Liver (tissue), 9 donors: Measurements from ENCODE around the gene WHAMM. TPM values are rescaled to one million over a fixed set of nuclear protein-coding genes. Genes with fewer than 3 reads are reported as not detected.

Experiments used
- DNase-seq: peaks from one replicate; pipeline ENCODE4 v3.0.0-alpha.2; 2017; ENCODE audit warnings: low spot score
- H3K27ac ChIP-seq, 2 donors: one replicate each; pipeline ENCODE4 v1.7.0; 2013; ENCODE audit warnings: inconsistent platforms in 2 of 2, low read length in 2 of 2, control low read depth in 1 of 2, low read depth in 1 of 2, mild to moderate bottlenecking in 1 of 2
- H3K27me3 ChIP-seq, 4 donors: one replicate each; pipeline versions ENCODE4 v1.6.1 to v1.7.0; 2013; ENCODE audit warnings: low read length in 3 of 4, inconsistent platforms in 1 of 4, mild to moderate bottlenecking in 1 of 4, moderate library complexity in 1 of 4; ENCODE audit not compliant: control insufficient read depth in 4 of 4, insufficient read depth in 4 of 4
- H3K36me3 ChIP-seq, 4 donors: one replicate each; pipeline versions ENCODE4 v1.6.1 to v1.7.0; 2013; ENCODE audit warnings: low read length in 3 of 4, mild to moderate bottlenecking in 3 of 4, low read depth in 1 of 4, moderate library complexity in 1 of 4; ENCODE audit not compliant: control insufficient read depth in 4 of 4, insufficient read depth in 3 of 4
- H3K4me1 ChIP-seq, 4 donors: one replicate each; pipeline versions ENCODE4 v1.6.1 to v1.7.0; 2013; ENCODE audit warnings: low read length in 3 of 4, mild to moderate bottlenecking in 3 of 4, moderate library complexity in 1 of 4; ENCODE audit not compliant: control insufficient read depth in 4 of 4, insufficient read depth in 4 of 4
- H3K4me3 ChIP-seq, 3 donors: one replicate each; pipeline versions ENCODE4 v1.6.1 to v1.7.0; 2013; ENCODE audit warnings: low read length in 3 of 3, control low read depth in 1 of 3, low read depth in 1 of 3, mild to moderate bottlenecking in 1 of 3
- H3K9ac ChIP-seq, 2 donors: one replicate each; pipeline ENCODE4 v1.7.0; 2013; ENCODE audit warnings: low read length in 2 of 2, mild to moderate bottlenecking in 2 of 2, moderate library complexity in 2 of 2, control low read depth in 1 of 2, low read depth in 1 of 2
- H3K9me3 ChIP-seq, 4 donors: one replicate each; pipeline versions ENCODE4 v1.6.1 to v1.7.0; 2013; ENCODE audit warnings: low read length in 3 of 4; ENCODE audit not compliant: control insufficient read depth in 4 of 4
- EGR1 ChIP-seq, 2 donors: IDR thresholded peaks; 2 replicates each; pipeline ENCODE4 v1.6.1; 2016 to 2018; ENCODE audit warnings: antibody characterized with exemption in 2 of 2, low read depth in 2 of 2
- FOXA1 ChIP-seq: IDR thresholded peaks from 2 replicates; pipeline ENCODE4 v1.6.1; 2016; ENCODE audit warnings: antibody characterized with exemption
- FOXA2 ChIP-seq: IDR thresholded peaks from 2 replicates; pipeline ENCODE4 v1.6.1; 2016; ENCODE audit warnings: antibody characterized with exemption
- GABPA ChIP-seq, 2 donors: IDR thresholded peaks in 1 of 2; conservative IDR thresholded peaks in 1 of 2; 2 replicates each; pipeline ENCODE4 v1.6.1; 2016; ENCODE audit warnings: antibody characterized with exemption in 2 of 2, mild to moderate bottlenecking in 1 of 2, moderate library complexity in 1 of 2
- HNF4A ChIP-seq, 2 donors: conservative IDR thresholded peaks; 2 replicates each; pipeline ENCODE4 v1.6.1; 2016; ENCODE audit warnings: antibody characterized with exemption in 2 of 2, mild to moderate bottlenecking in 2 of 2
- HNF4G ChIP-seq: IDR thresholded peaks from 2 replicates; pipeline ENCODE4 v1.6.1; 2016; ENCODE audit warnings: antibody characterized with exemption
- JUND ChIP-seq, 2 donors: IDR thresholded peaks; 2 replicates each; pipeline ENCODE4 v1.6.1; 2016; ENCODE audit warnings: antibody characterized with exemption in 2 of 2
- NR2F2 ChIP-seq: IDR thresholded peaks from 2 replicates; pipeline ENCODE4 v1.6.1; 2016; ENCODE audit warnings: antibody characterized with exemption
- RAD21 ChIP-seq, 2 donors: IDR thresholded peaks; 2 replicates each; pipeline ENCODE4 v1.6.1; 2016; ENCODE audit warnings: antibody characterized with exemption in 2 of 2, mild to moderate bottlenecking in 2 of 2
- RXRA ChIP-seq, 2 donors: IDR thresholded peaks; 2 replicates each; pipeline ENCODE4 v1.6.1; 2017 to 2018; ENCODE audit warnings: antibody characterized with exemption in 2 of 2, mild to moderate bottlenecking in 1 of 2
- SP1 ChIP-seq: IDR thresholded peaks from 2 replicates; pipeline ENCODE4 v1.6.1; 2018; ENCODE audit warnings: antibody characterized with exemption, mild to moderate bottlenecking
- TAF1 ChIP-seq: conservative IDR thresholded peaks from 2 replicates; pipeline ENCODE4 v1.6.1; 2016; ENCODE audit warnings: antibody characterized with exemption, mild to moderate bottlenecking
- YY1 ChIP-seq: IDR thresholded peaks from 2 replicates; pipeline ENCODE4 v1.6.1; 2016; ENCODE audit warnings: antibody characterized with exemption, mild to moderate bottlenecking
- WGBS: extraction: QIAGEN DNeasy Blood & Tissue Kit; methylation state at CpG from one replicate; pipeline ENCODE4 v1.1.7; 2013; 5-methylcytosine and 5-hydroxymethylcytosine counted together
- polyA plus RNA-seq, 2 donors: library from polyadenylated mRNA; stranded (reverse) in 1 of 2; unstranded in 1 of 2; fragments of 200-250 nt in 1 of 2; fragments of >200 nt in 1 of 2; fragmentation: Nextera tagmentation in 1 of 2; extraction: Ambion mirVana in 1 of 2; gene quantifications; one replicate each; pipeline versions ENCODE4 v1.2.1 to v1.2.3, GENCODE V29; 2013 to 2015
- total RNA-seq, 2 donors: library from RNA; depleted of rRNA; stranded (reverse); fragments of >200 nt; gene quantifications; one replicate each; pipeline ENCODE4 v1.2.3, GENCODE V29; 2014
- TF ChIP-seq, protein P1 (sequence below): IDR thresholded peaks from 2 replicates; pipeline ENCODE4 v1.6.1; 2016; ENCODE audit warnings: antibody characterized with exemption
- TF ChIP-seq, protein P2 (sequence below): IDR thresholded peaks from 2 replicates; pipeline ENCODE4 v1.6.1; 2016; ENCODE audit warnings: antibody characterized with exemption, mild to moderate bottlenecking
- TF ChIP-seq, protein P3 (sequence below): IDR thresholded peaks from 2 replicates; pipeline ENCODE4 v1.6.1; 2016; ENCODE audit warnings: antibody characterized with exemption
- TF ChIP-seq, protein P4 (sequence below): fragments of 150-350 bp; IDR thresholded peaks from 2 replicates; pipeline ENCODE4 v1.5.1; 2017; ENCODE audit warnings: improper control_type of control experiment, low read depth, low read length; ENCODE audit not compliant: missing input control
- TF ChIP-seq, protein P5 (sequence below): IDR thresholded peaks from 2 replicates; pipeline ENCODE4 v1.6.1; 2016; ENCODE audit warnings: antibody characterized with exemption
- donor health status: healthy.
- donor health status: healthy.
- donor health status: healthy.
- donor health status: healthy.
- donor health status: healthy.

The WHAMM gene
- total and polyA plus RNA-seq, 4 donors: 2.5 to 4.0 (median 3.2) TPM

DNA sequence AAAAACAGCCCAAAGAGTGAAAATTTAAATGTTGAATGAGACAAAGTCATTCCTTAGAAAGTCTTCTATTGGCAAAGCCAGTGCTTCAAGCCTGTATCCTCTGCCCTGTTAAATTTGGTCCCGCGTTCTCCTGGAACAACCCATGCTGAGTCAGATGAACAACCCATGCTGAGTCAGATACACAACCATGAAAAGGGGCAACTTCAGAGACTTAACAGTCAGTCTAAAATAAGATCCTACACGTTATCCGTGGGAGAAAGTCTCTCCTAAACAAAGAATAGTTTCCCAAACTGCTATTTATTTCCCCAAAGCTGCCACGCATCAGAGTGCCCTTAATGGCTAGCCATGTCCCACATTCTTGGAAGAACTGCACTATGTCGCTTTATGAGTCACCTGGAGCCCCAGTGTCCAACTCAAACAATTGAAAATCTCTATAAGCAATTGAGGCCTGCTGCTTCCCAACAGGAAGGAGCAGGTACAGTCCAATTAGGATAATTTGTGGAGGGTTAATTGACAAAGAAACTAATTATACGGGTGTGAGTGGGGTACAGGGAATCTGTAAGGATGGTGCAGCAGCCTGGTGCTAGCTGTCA, 66.1 kb downstream of the WHAMM start:
- Histone ChIP-seq H3K27me3 (no peaks in the 10 kb centered on the region), H3K9ac (no peak overlapping the region), H3K36me3 (peaks cover 0 to 22% (median 12%) of the 10 kb centered on the region in 4 donors), H3K27ac (no peak overlapping the region), H3K4me3 (no peak overlapping the region), H3K4me1 (peaks cover 0 to 6% (median 1%) of the 10 kb centered on the region in 4 donors), H3K9me3 (no peaks in the 10 kb centered on the region)
- TF ChIP-seq RXRA (IDR thresholded peaks at IDR 0.05) (no peak), HNF4A (conservative IDR thresholded peaks at IDR 0.05) (no peak), NR2F2 (no peak), EGR1 (IDR thresholded peaks at IDR 0.05; ENCODE audit: low read depth in 2 of 2) (no peak), GABPA (IDR thresholded peaks at IDR 0.05 in 1 of 2, conservative IDR thresholded peaks at IDR 0.05 in 1 of 2) (no peak), TAF1 (no peak), JUND (IDR thresholded peaks at IDR 0.05) (no peak), SP1 (no peak), HNF4G (no peak), FOXA2 (no peak), FOXA1 (no peak), YY1 (no peak), RAD21 (IDR thresholded peaks at IDR 0.05) (no peak)
- TF ChIP-seq, protein P1, sequence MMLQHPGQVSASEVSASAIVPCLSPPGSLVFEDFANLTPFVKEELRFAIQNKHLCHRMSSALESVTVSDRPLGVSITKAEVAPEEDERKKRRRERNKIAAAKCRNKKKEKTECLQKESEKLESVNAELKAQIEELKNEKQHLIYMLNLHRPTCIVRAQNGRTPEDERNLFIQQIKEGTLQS: no peak
- TF ChIP-seq, protein P2, sequence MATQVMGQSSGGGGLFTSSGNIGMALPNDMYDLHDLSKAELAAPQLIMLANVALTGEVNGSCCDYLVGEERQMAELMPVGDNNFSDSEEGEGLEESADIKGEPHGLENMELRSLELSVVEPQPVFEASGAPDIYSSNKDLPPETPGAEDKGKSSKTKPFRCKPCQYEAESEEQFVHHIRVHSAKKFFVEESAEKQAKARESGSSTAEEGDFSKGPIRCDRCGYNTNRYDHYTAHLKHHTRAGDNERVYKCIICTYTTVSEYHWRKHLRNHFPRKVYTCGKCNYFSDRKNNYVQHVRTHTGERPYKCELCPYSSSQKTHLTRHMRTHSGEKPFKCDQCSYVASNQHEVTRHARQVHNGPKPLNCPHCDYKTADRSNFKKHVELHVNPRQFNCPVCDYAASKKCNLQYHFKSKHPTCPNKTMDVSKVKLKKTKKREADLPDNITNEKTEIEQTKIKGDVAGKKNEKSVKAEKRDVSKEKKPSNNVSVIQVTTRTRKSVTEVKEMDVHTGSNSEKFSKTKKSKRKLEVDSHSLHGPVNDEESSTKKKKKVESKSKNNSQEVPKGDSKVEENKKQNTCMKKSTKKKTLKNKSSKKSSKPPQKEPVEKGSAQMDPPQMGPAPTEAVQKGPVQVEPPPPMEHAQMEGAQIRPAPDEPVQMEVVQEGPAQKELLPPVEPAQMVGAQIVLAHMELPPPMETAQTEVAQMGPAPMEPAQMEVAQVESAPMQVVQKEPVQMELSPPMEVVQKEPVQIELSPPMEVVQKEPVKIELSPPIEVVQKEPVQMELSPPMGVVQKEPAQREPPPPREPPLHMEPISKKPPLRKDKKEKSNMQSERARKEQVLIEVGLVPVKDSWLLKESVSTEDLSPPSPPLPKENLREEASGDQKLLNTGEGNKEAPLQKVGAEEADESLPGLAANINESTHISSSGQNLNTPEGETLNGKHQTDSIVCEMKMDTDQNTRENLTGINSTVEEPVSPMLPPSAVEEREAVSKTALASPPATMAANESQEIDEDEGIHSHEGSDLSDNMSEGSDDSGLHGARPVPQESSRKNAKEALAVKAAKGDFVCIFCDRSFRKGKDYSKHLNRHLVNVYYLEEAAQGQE: no peak
- TF ChIP-seq, protein P3, sequence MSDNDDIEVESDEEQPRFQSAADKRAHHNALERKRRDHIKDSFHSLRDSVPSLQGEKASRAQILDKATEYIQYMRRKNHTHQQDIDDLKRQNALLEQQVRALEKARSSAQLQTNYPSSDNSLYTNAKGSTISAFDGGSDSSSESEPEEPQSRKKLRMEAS: no peak
- TF ChIP-seq, protein P4, sequence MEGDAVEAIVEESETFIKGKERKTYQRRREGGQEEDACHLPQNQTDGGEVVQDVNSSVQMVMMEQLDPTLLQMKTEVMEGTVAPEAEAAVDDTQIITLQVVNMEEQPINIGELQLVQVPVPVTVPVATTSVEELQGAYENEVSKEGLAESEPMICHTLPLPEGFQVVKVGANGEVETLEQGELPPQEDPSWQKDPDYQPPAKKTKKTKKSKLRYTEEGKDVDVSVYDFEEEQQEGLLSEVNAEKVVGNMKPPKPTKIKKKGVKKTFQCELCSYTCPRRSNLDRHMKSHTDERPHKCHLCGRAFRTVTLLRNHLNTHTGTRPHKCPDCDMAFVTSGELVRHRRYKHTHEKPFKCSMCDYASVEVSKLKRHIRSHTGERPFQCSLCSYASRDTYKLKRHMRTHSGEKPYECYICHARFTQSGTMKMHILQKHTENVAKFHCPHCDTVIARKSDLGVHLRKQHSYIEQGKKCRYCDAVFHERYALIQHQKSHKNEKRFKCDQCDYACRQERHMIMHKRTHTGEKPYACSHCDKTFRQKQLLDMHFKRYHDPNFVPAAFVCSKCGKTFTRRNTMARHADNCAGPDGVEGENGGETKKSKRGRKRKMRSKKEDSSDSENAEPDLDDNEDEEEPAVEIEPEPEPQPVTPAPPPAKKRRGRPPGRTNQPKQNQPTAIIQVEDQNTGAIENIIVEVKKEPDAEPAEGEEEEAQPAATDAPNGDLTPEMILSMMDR: no peak
- TF ChIP-seq, protein P5, sequence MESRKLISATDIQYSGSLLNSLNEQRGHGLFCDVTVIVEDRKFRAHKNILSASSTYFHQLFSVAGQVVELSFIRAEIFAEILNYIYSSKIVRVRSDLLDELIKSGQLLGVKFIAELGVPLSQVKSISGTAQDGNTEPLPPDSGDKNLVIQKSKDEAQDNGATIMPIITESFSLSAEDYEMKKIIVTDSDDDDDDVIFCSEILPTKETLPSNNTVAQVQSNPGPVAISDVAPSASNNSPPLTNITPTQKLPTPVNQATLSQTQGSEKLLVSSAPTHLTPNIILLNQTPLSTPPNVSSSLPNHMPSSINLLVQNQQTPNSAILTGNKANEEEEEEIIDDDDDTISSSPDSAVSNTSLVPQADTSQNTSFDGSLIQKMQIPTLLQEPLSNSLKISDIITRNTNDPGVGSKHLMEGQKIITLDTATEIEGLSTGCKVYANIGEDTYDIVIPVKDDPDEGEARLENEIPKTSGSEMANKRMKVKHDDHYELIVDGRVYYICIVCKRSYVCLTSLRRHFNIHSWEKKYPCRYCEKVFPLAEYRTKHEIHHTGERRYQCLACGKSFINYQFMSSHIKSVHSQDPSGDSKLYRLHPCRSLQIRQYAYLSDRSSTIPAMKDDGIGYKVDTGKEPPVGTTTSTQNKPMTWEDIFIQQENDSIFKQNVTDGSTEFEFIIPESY: no peak
- no peak for DNase-seq
- 95% methylated on average over 7 of the region's 7 CpGs for WGBS
